GM18517 (cell line): Measurements from ENCODE around the gene PHF11.

ENCODE experiments used
- ATAC-seq: cut with Tn5 transposase; IDR thresholded peaks from one replicate; pipeline ENCODE4 v1.9.1; 2021; ENCODE audit warnings: mild to moderate bottlenecking, moderate library complexity; ENCODE audit not compliant: unreplicated experiment

Gene PHF11

DNA sequence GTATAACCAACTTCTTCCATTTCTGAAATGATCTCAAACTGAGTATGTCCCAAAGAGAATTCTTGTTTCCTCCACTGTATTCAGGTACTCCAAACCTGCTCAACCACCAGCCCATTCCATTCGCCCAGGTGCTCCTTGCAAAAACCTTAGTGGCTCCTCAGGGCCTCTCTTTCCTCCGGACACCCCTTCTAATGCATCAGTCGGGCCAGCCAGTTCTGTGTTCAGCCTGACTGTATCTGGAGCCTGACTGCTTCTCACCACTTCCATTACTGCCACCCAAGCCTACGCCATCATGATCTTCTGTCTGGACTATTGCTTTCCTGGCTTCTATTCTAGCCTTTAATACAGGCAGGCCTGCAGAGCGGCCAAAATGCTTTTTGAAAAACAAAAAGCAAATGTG is 1.5 kb downstream of the PHF11 start:
- no peak for ATAC-seq

- ATAC-seq, result no peak
These were observed 2.5 kb downstream of the PHF11 start for GRCh38 chr13:49498206-49498605.

DNA sequence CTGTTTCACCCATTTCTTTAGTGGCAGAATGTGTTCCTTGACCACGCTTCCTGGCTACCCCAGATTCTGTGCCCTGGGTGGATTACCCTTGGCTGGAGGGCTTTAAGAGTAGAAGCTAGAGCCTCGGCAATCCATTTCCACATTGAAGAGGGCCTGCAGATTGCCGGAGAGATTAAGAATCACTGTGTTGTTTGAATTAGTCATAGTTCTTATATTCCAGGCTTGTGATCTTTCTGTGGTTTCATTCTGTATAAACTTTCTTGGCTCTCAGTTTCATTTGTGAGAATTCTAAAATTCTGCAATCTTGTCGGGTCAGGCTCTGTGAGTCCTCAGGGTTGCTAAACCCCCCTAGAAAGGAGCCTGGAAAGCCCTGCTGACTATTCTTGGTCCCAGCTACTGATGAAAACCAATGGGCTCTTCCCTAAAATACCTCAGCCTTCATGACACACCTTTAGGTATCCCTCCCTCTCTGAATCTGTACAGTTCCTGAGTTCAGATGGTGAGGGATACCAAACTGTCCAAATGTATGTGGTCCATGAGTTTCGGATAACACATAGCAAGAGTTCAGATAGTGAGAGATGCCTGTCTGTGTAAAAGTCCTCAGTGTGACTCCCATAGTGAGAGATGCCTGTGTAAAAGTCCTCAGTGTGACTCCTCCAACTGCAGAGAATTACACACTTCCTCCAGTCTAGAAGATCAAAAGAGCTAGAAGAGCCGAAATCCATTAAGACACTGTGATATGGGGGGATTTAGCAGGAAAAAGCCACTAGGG is 4.3 kb downstream of the PHF11 start:
- ATAC-seq, result no peak

GRCh38 chr13:49502954-49503353 is 7.2 kb downstream of the PHF11 start:
- ATAC-seq, result no peak

- ATAC-seq, result no peak
These were observed 8.2 kb downstream of the PHF11 start for GRCh38 chr13:49503951-49504350.

DNA sequence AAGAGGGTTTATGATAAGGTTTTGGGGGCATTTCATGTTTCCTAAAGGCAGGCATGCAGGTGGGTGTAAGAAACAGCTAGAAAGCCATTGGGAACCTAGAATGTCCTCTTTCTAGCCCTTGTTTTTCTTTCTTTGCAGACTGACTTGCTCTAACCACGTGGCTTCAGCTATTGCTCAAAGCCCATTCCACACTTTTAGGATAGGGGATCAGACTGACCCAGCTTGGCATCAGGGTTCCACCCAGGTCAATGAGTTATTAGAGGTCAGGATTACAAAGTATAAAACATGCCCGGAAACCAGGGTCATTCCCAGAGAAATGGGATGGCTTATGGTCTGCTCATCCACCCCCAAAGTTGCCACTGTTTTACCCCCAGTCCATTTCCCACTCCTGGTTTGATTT is 16.8 kb downstream of the PHF11 start:
- ATAC-seq, result no peak

- ATAC-seq, result no peak
These were observed 20.7 kb downstream of the PHF11 start for GRCh38 chr13:49516467-49516866.

DNA sequence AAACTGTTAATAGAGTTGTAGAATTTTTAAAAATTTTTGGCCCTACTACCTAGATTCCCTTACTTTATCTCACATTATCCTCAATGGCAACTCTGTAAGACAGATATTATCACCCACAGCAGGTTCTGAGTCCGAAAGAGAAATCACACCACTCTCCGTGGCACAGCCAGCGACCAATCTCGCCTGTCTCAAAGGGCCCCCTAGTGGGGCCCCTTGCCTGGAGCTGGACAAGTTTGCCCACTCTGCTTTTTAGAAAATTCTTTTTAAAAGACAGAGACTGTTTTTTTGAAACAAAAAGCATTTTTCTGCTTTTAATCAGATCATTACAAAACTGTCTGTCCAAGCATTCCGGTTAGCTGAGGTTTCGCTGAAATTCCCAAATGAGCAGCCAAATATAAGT is 21.7 kb downstream of the PHF11 start:
- no peak for ATAC-seq

- ATAC-seq, result no peak
These were observed 25.5 kb downstream of the PHF11 start for GRCh38 chr13:49521224-49521623.

- no peak for ATAC-seq
These were observed 29.2 kb downstream of the PHF11 start for GRCh38 chr13:49524740-49525501.

- ATAC-seq, result no peak
These were observed 31.4 kb downstream of the PHF11 start for GRCh38 chr13:49527123-49527522.

- ATAC-seq, result no peak
These were observed 32.4 kb downstream of the PHF11 start for GRCh38 chr13:49528161-49528560.

DNA sequence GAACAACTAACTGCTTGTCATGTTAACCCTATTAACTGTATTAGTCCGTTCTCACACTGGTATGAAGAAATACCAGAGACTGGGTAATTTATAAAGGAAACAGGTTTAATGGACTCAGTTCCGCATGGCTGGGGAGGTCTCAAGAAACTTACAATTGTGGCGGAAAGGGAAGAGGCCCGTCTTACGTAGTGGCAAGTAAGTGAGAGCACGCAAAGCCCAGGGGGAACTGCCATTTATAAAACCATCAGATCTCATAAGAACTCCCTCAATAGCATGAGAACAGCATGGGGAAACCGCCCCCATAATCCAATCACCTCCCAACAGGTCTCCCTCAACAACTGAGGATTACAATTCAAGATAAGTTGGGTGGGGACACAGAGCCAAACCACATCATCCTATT is 34.7 kb downstream of the PHF11 start:
- ATAC-seq, result peak; percentile 49

DNA sequence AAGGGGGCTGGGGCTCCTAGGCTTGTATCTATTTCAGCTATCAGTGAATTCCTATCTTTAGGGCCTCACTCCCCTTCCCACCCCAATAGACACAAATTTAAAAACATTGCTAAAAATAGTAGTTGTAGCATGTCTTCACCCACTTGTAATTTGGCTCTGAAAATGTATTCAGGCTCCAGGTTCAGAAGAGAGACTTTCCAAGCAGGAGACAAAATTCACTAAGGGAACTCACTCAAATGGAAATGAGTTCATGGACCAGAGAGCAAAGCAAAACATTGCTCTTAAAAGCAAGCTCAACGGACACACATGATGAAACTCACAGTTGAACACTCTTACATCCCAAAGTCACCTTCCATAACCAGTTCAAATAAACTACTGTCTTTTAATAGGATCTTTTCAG is 36.8 kb downstream of the PHF11 start:
- ATAC-seq, result no peak

GRCh38 chr13:49533011-49533410 is 37.3 kb downstream of the PHF11 start:
- ATAC-seq, result no peak

GRCh38 chr13:49533591-49534269 is 38.0 kb downstream of the PHF11 start:
- ATAC-seq, result no peak

DNA sequence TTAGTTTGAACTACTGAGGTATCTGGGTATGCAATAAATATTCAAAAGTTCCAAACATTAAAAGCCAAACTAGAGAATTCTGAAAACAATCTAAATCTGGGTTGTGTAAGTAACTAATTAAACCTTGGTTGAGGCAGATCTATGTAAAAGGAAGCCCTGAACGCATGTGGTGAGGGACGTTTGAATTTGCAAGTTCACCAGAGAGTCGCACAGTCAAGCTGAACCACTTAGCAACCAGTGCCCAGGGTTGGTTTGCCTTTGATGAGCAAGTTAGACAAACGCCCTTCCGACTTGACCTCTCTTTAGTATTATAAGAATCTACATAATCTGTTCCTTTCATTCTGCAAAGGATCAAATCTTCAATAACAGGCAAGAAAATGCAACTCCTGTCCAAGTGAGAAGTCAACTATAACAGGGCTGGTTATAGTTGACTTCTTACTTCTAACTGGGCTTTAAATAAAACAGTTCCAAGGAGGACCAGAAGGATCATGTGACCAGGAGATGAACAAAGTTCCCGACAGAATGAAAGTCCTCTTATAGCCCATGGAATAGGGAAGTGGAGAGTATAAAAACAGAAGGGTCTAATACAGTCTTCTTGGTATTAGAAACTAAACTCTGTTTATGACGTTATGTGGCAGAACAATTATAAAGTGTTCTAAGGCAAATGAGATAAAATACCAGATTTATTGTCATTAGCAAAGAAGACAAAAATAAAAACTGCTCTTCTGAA is 40.6 kb downstream of the PHF11 start:
- ATAC-seq, result no peak

DNA sequence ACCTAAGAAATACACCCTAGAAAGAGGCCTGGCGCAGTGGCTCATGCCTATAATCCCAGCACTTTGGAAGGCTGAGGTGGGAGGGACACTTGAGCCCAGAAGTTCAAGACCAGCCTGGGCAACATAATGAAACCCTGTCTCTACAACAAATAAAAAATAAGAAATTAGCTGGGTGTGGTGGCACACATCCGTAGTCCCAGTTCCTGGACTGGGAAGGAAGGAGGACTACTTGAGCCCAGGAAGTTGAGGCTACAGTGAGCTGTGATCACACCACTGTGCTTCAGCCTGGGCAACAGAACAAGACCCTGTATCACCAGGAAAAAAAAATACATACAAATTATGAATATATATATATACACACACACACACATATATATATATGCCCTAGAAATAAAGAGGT is 42.7 kb downstream of the PHF11 start:
- ATAC-seq, result no peak

DNA sequence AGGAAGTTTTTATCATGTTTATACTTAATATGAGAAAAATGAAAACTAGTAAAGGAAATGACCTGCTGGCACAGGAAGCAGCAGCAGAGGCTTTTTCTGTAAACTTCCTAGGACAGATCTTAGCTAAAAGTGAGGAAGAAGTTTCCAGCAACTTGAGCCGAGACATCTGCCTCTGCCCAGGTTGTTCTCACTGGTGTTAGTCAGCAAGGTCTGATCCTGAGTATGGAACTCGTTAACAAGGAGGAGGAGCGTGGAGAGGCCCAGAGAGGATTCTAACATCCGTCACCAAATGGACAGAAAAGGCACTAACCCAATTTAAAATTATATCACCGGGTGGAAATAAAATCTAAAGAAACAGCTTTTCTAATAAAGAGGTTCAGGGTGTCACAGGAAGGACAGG is 43.6 kb downstream of the PHF11 start:
- ATAC-seq, result no peak

DNA sequence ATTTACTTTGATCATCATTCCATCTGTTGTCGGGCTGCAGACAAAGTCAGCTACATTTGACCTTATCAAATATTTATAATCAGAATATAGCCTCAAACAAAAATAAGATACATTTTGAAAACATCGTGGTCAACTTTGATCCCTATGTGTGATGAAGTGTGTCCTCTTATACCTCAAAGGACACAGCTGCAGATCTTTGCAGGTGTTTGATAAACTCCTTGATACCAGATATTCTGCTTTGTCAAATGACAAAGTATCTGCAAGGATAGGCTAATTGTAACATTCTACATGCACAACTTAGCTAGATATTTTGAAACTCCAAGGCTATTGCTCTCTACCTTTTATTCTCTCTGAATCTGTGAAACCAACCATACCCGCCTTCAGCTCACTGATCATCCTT is 44.0 kb downstream of the PHF11 start:
- ATAC-seq, result no peak

DNA sequence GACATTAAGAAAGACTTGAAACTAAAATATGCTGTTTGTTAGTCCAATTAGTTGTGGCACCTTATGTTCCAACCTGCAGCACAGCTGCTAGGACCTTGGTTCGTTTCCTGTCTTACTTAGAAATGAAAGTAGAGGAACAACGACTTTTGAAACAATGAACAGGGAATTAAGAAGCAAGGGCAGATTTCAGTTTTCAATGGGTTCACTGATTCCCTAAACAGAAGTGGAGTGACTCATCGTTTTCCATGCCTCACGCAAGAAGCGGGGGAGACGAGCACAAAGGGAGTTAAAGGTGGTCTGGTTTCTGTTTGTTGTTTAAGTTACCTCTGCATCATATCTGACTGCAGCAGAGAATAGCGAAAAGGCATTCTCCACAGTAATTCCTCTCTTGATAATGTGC is 44.8 kb downstream of the PHF11 start:
- ATAC-seq, result no peak
